ENCODE measurements around the gene CDH13. TPM values are rescaled to one million over a fixed set of nuclear protein-coding genes. Genes with fewer than 3 reads are reported as not detected.

CDH13 gene
- total and polyA plus RNA-seq, 9 of the 15 experiments (the other 6 are each of a cell fraction or from before 2014, with no cell fraction given) = 0.03 TPM; not detected in 8

GRCh38 chr16:83629836-83630235 lies 1003.1 kb downstream of the CDH13 start:
- no peak for FAIRE-seq
- in situ Hi-C loops (cut with MboI) = no loop called here
- TF ChIP-seq HINFP (tag; conservative IDR thresholded peaks at IDR 0.05; ENCODE audit: low read depth) = no peak
- TF ChIP-seq ZNF274 (IDR thresholded peaks at IDR 0.05; ENCODE audit: borderline replicate concordance, low read depth, low read length) = no peak
- no peak for TF ChIP-seq ERF (CRISPR knock-in tag; IDR thresholded peaks at IDR 0.05)
- no peak for TF ChIP-seq DEAF1 (CRISPR knock-in tag; IDR thresholded peaks at IDR 0.05)
- TF ChIP-seq MYNN (IDR thresholded peaks at IDR 0.05) = no peak
- TF ChIP-seq MYNN (CRISPR knock-in tag; IDR thresholded peaks at IDR 0.05) = no peak
- no peak for TF ChIP-seq MLLT1 (IDR thresholded peaks at IDR 0.05)
- TF ChIP-seq KLF13 (tag; IDR thresholded peaks at IDR 0.05; ENCODE audit: borderline replicate concordance, low read depth) = no peak
- no peak for TF ChIP-seq FOXP1 (CRISPR knock-in tag; IDR thresholded peaks at IDR 0.05)
- no peak for TF ChIP-seq ZNF134 (CRISPR knock-in tag; conservative IDR thresholded peaks at IDR 0.05)
- no peak for TF ChIP-seq RHOXF2B (CRISPR knock-in tag; conservative IDR thresholded peaks at IDR 0.05)
- TF ChIP-seq CHD2 (IDR thresholded peaks at IDR 0.05; ENCODE audit: low read depth, low read length) = no peak
- no peak for TF ChIP-seq RBBP5 (IDR thresholded peaks at IDR 0.05; ENCODE audit: borderline replicate concordance, insufficient read depth, low read length, poor library complexity, severe bottlenecking)

More at GRCh38 chr16:83629836-83630235, 1003.1 kb downstream of the CDH13 start:
- peaks cover 7 to 23% of the 10 kb centered on the region in 2 experiments for H3K27me3 ChIP-seq (ENCODE audit: control insufficient read depth in 2 of 2, insufficient read depth in 2 of 2, low read length in 2 of 2)
- no peak overlapping the region for H3K27ac ChIP-seq (ENCODE audit: extremely low read depth, low read depth, low read length)
- POLR2A ChIA-PET = interaction anchor here (1.0 kb wide), 1 partner anchor 19 kb away, joined by 3 read pairs; no protein-coding TSS in a partner anchor
- DNase-seq (ENCODE audit: extremely low read depth in 1 of 4, low spot score in 3 of 4) = no peak
- no peak for ATAC-seq
- H3K9me3 ChIP-seq (replicated peaks; ENCODE audit: control insufficient read depth, insufficient read depth, low read depth, low read length) = no peaks in the 10 kb centered on the region
- no peak overlapping the region for H3K4me3 ChIP-seq
- intact Hi-C loops (cut with micrococcal nuclease) = no loop called here
- WGBS (ENCODE audit: insufficient coverage, low coverage, missing lambda C conversion rate) = under 1% methylated on average over 5 of the region's 5 CpGs
- no peaks in the 10 kb centered on the region for H3K9me1 ChIP-seq (ENCODE audit: control insufficient read depth, insufficient read depth, low read length)
- CTCF ChIA-PET (ENCODE audit: low intra/inter-chr PET ratio) = no interaction called here
- H3K4me1 ChIP-seq (replicated peaks in 1 of 2; ENCODE audit: control insufficient read depth in 2 of 2, insufficient read depth in 2 of 2, low read length in 2 of 2) = no peaks in the 10 kb centered on the region
- H3K9ac ChIP-seq (ENCODE audit: insufficient read depth in 1 of 2, low read depth in 2 of 2, low read length in 2 of 2) = no peak overlapping the region
- no peak overlapping the region for H2AFZ ChIP-seq (ENCODE audit: low read depth, low read length)
- BruUV-seq (replicated peaks) = no TSS peak
- no peaks in the 10 kb centered on the region for H3K79me2 ChIP-seq (ENCODE audit: control insufficient read depth, insufficient read depth, low read length)
- H4K20me1 ChIP-seq (replicated peaks; ENCODE audit: control insufficient read depth, insufficient read depth, low read length) = no peaks in the 10 kb centered on the region
- H3K4me2 ChIP-seq (ENCODE audit: insufficient read depth, low read length) = no peak overlapping the region
- no peaks in the 10 kb centered on the region for H3K36me3 ChIP-seq (ENCODE audit: control insufficient read depth, insufficient read depth, low read length)

All from K562 (cell line).